NCI-H345 treated with DMSO at 0.1 percent for 48 hours (cell line): ENCODE measurements around the gene IQCE.

ENCODE experiments used
- DNase-seq: peaks from one replicate; lab custom pipeline; 2025; ENCODE audit not compliant: unreplicated experiment; lab: John Stamatoyannopoulos, UW

IQCE gene

DNA sequence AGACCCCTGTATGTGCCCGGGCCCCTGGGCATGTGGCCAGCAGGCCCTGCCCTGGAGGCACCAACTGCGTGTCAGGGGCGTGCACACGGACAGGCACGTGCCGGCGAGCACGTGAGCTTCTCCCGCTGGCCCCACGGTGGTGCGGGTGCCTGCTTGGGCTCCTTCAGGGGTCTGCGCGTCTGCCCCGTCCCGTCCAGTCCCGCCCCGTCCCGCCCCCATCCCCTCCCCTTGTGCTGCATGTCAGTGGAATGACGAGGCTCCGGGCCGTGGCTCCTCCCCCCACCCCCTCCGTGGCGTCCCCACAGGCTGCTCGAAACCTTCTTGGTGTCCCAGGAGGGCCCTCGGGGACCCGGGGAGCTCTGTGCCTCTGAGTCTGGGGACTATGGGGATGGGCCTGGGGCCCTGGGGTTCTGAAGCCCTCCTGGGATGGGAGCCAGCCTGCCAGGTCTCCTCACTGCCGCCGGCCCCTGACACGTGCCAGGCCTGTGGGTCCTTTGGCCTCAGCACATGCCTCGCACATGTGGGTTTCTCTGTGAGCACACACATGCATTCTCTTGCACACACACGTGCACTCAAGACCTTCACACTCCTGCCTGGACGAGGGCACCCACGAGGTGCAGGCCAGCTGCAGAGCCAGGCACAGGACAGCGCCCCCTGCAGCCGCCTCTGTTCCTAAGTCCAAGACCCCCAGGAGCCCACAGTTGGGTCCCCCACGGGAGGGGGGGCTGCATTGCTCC is 101.7 kb downstream of the IQCE start:
- no peak for DNase-seq

DNA sequence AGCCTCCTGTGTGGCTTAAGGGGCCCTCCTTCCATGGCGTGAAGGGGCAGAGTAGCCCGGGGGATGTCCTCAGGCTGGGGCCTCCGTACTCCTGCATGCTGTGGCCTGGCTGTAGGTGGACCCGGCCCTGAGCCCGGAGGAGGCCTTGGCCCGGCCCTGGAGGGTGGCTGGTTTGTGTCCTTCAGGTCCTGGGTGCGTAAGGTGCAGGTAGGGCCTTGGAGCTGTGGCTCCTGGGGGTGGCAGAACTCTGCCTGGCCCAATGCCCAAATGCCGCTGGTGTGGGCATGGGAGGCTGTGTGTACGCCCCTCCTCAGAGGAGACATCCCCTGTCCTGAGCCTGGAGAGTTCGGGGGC is 102.3 kb downstream of the IQCE start:
- no peak for DNase-seq

DNA sequence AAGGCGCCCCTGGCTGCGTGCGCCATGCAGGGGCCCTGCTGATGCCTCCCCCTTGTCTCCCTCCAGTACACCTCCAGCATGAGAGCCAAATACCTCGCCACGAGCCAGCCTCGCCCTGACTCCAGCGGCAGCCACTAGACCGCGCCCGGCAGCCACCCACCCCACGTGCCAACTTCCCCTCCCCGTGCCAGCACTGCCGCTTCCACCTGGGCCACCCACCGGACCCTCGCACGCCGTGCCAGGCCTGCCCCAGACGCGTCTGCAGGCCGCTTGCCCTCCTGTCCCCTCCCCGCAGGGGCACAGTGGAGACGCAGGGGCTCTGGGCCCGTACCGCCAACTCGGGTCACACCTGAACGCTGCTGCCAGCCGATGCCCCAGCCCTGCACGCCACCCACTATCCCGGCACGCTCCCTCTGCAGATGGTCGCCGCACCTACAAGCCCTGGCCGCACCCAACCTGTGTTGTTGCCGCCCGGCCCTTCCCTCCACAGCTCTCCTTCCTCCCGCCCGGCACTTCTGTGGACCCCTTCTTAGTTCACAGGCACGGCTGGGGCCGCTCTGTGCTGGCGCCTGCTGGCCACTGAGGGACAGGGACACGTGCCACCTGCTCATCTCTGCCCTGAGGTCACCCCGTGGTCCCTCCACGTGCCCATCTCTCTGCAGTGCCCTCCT is 103.0 kb downstream of the IQCE start:
- no peak for DNase-seq

DNA sequence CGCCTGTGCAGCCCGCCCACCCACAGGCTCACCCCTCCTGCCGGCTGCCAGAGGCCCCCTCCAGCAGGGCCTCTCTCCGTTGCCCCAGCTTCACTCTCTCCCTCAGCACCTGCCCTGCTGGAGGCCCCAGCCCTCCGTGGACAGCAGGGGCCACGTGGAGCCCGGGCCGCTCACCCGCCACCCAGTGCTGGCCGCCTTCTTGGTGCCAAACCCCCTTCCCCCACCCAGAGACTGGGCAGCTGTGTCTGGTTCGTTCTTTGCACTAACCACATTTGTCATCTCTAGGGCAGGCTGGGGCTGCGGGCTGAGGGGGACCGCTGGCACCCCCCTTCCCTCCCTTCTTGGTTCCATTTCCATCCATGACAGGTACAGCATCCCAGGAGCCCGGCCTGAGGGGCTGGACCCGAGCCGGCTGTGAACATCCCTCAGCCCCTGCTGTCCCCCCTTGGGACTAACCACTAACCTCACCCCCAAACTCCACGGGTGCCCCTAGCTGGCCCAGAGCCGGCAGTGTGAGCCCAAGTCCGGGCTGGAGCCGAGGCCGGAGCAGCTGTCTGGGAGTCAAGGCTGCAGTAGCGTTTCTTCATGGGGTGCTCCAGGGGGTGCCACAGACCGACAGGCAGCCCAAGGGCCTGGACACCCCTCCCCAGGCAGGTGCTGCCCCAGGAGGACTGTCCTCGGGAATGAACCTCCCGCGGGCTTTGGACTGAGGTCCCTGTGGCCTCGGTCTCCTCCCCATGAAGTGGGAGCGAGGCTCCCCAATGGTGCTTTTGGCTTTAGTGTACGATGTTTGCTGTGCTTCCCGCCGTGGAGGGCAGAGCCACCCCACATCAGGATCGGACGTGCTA is 103.7 kb downstream of the IQCE start:
- no peak for DNase-seq

DNA sequence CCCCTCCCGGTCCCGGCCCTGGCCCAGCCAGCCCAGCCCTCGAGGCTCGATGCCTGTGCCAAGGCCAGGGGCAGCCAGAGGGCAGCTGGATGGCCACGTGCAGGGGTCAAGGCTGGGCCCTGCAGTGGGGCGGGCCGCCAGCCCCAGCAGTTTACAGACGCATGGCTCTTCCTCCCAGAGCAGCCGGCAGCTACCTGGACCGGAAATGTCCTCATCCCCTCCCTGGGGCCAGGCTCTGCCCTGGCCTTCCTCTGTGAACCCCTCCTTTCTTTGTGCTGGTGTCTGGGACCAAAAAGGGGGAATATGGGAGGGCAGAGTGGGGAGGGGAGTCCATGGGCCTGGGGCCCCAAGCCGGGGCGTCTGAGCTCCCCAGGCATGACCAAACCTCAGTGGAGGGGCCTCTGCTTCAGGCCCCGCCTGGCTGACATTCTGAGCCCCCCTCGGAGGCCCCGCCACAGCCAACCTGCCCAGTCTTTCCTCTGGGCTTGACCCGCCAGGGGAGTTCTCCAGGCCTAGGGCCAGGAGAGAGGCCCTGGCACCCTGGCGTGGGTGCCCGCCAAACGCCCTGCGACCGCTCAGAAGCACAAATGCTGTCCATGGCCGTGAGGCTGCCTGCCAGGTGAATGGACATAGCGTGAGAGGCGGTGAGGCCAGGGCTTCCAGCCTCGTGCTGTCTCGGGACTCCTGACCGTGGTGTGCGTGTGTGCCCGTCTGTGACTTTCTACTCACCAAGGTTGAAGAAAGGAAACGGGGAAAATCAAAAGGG is 104.5 kb downstream of the IQCE start:
- DNase-seq = no peak

DNA sequence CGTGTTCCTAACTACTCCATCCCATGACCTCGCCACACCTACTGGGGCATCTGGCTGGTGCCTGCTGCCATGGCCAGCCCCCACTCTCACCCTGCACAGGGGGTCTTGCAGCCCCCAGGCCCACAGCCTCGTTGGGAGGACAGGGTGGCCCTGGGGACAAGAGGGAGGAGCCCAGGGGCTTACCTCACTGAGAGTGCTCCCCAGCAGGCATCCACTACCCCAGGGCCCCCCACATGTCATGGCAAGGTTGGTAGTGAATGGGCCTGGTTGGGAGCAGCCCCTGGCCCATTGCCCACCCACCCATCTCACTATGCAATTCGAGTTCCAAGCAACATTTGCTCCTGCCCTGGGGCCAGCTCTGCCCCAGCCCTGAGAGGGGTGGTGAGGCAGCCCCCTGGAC is 105.2 kb downstream of the IQCE start:
- DNase-seq = no peak
